OCI-LY1 (cell line): Measurements from ENCODE around the gene TRPM2.

Source experiments
- H2AFZ ChIP-seq: fragments of 200-600 bp; sonication (generic), shearing (Covaris generic); 2 replicates; pipeline ENCODE4 v1.6.0; 2014; ENCODE audit warnings: antibody characterized with exemption, mild to moderate bottlenecking, low read length
- H3F3A ChIP-seq: fragments of 200-600 bp; sonication (generic), shearing (Covaris generic); 2 replicates; pipeline ENCODE4 v1.6.0; 2014; ENCODE audit warnings: mild to moderate bottlenecking, antibody characterized with exemption, low read length, moderate library complexity; ENCODE audit not compliant: insufficient read depth
- H3K27ac ChIP-seq: fragments of 200-600 bp; sonication (generic); 2 replicates; pipeline ENCODE4 v1.5.1; 2014; ENCODE audit warnings: low read length, mixed run types, mild to moderate bottlenecking, low read depth; ENCODE audit not compliant: poor library complexity, severe bottlenecking
- H3K27me3 ChIP-seq: fragments of 200-600 bp; sonication (generic); 2 replicates; pipeline ENCODE4 v1.6.0; 2014; ENCODE audit warnings: antibody characterized with exemption, mild to moderate bottlenecking, low read length, moderate library complexity; ENCODE audit not compliant: insufficient read depth
- H3K36me3 ChIP-seq: fragments of 200-600 bp; sonication (generic); 2 replicates; pipeline ENCODE4 v1.6.1; 2014; ENCODE audit warnings: mild to moderate bottlenecking, antibody characterized with exemption, low read length, moderate library complexity, mixed read lengths; ENCODE audit not compliant: insufficient read depth
- H3K4me1 ChIP-seq: fragments of 200-600 bp; sonication (generic); 2 replicates; pipeline ENCODE4 v1.5.1; 2014; ENCODE audit warnings: mild to moderate bottlenecking, low read length, moderate library complexity; ENCODE audit not compliant: insufficient read depth, severe bottlenecking
- H3K4me2 ChIP-seq: fragments of 200-600 bp; sonication (generic), shearing (Covaris generic); 2 replicates; pipeline ENCODE4 v1.6.1; 2014; ENCODE audit warnings: low read length
- H3K4me3 ChIP-seq: fragments of 200-600 bp; sonication (generic); 2 replicates; pipeline ENCODE4 v1.5.1; 2014; ENCODE audit warnings: low read length, low read depth, mild to moderate bottlenecking, mixed read lengths; ENCODE audit not compliant: poor library complexity, severe bottlenecking
- H3K79me2 ChIP-seq: fragments of 200-600 bp; shearing (Covaris generic); 2 replicates; pipeline ENCODE4 v1.6.1; 2016; ENCODE audit warnings: mixed run types, low read length, mixed read lengths; ENCODE audit not compliant: insufficient read depth
- H3K9ac ChIP-seq: fragments of 200-600 bp; sonication (generic), shearing (Covaris generic); 2 replicates; pipeline ENCODE4 v1.6.1; 2014; ENCODE audit warnings: mild to moderate bottlenecking, low read length, mixed read lengths
- H3K9me2 ChIP-seq: fragments of 200-600 bp; sonication (generic), shearing (Covaris generic); 2 replicates; pipeline ENCODE4 v1.6.1; 2014; ENCODE audit warnings: low read depth, mild to moderate bottlenecking, low read length, mixed read lengths
- H3K9me3 ChIP-seq: fragments of 200-600 bp; shearing (Covaris generic); 2 replicates; pipeline ENCODE4 v1.6.1; 2014; ENCODE audit warnings: low read length, mixed read lengths
- H4K20me1 ChIP-seq: fragments of 200-600 bp; sonication (generic), shearing (Covaris generic); 2 replicates; pipeline ENCODE4 v1.6.0; 2016; ENCODE audit warnings: mild to moderate bottlenecking, low read length; ENCODE audit not compliant: insufficient read depth
- EZH2 ChIP-seq: fragments of 200-600 bp; sonication (generic), shearing (Covaris generic); IDR thresholded peaks from 2 replicates; pipeline ENCODE4 v1.8.0; 2017; ENCODE audit warnings: borderline replicate concordance, mixed run types, mild to moderate bottlenecking, antibody characterized with exemption, low read length, moderate library complexity, mixed read lengths
- TF ChIP-seq, protein P1 (sequence below): fragments of 200-600 bp; sonication (generic), shearing (Covaris generic); IDR thresholded peaks from 2 replicates; pipeline ENCODE4 v1.5.1; 2017; ENCODE audit warnings: mild to moderate bottlenecking, antibody characterized with exemption, low read length, moderate library complexity, mixed read lengths

The TRPM2 gene

DNA sequence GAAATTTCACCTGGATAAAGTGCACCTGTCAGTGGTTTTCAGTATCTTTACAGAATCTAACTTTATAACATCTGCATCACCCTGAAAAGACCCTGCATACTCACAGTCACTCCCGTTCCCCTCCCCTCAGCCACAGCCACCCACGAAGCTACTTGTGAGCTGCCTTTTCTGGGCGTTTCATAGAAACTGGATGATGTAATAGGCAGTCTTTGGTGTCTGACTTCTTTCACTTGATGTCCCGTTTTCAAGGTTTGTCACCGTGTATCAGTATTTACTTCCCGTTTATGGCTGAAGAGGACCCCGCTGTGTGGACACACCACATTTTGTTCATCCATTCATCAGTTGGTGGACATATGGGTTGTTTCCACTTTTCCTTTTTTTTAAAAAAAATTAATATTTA lies 54.1 kb downstream of the TRPM2 start:
- H3K27ac ChIP-seq, result no peak overlapping the region
- H3K9ac ChIP-seq, result no peak overlapping the region
- H4K20me1 ChIP-seq, result no peaks in the 10 kb centered on the region

DNA sequence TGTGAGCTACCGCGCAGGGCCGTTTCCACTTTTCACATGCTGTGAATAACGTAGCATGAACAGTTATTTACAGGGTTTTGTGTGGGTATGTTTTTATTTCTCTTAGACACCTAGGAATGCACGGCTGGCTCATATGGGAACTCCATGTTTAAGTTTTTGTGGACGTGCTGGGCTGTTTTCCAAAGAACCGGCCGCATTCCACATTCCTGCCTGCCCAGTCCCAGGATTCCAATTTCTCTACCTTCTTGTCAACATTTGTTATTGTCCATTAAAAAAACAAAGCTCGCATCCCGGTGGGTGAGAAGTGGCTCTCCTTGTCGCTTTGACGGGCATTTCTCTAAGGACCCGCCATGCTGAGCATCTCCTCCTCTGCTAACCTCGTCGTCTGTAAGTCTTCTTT lies 54.8 kb downstream of the TRPM2 start:
- H3K27ac ChIP-seq, result no peak overlapping the region
- no peak overlapping the region for H2AFZ ChIP-seq
- H3F3A ChIP-seq, result no peaks in the 10 kb centered on the region; the same call in 1 of the 2 replicates
- H3K4me3 ChIP-seq, result no peak overlapping the region
- TF ChIP-seq, protein P1, sequence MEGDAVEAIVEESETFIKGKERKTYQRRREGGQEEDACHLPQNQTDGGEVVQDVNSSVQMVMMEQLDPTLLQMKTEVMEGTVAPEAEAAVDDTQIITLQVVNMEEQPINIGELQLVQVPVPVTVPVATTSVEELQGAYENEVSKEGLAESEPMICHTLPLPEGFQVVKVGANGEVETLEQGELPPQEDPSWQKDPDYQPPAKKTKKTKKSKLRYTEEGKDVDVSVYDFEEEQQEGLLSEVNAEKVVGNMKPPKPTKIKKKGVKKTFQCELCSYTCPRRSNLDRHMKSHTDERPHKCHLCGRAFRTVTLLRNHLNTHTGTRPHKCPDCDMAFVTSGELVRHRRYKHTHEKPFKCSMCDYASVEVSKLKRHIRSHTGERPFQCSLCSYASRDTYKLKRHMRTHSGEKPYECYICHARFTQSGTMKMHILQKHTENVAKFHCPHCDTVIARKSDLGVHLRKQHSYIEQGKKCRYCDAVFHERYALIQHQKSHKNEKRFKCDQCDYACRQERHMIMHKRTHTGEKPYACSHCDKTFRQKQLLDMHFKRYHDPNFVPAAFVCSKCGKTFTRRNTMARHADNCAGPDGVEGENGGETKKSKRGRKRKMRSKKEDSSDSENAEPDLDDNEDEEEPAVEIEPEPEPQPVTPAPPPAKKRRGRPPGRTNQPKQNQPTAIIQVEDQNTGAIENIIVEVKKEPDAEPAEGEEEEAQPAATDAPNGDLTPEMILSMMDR, result no peak
- TF ChIP-seq EZH2, result no peak
- no peaks in the 10 kb centered on the region for H3K79me2 ChIP-seq
- no peaks in the 10 kb centered on the region for H3K9me3 ChIP-seq
- H3K4me2 ChIP-seq, result no peak overlapping the region
- H4K20me1 ChIP-seq, result no peaks in the 10 kb centered on the region
- H3K9ac ChIP-seq, result no peak overlapping the region
- no peaks in the 10 kb centered on the region for H3K4me1 ChIP-seq
- no peaks in the 10 kb centered on the region for H3K9me2 ChIP-seq
- no peaks in the 10 kb centered on the region for H3K27me3 ChIP-seq
- no peaks in the 10 kb centered on the region for H3K36me3 ChIP-seq

More for the DNA sequence above, 54.1 kb downstream of the TRPM2 start:
- Histone ChIP-seq H3K9me3 (no peaks in the 10 kb centered on the region), H3F3A (no peaks in the 10 kb centered on the region; the same call in 1 of the 2 replicates), H3K27me3 (no peaks in the 10 kb centered on the region), H3K9me2 (no peaks in the 10 kb centered on the region), H3K4me2 (no peak overlapping the region), H3K79me2 (no peaks in the 10 kb centered on the region), H3K4me1 (no peaks in the 10 kb centered on the region), H2AFZ (no peak overlapping the region), H3K4me3 (no peak overlapping the region), H3K36me3 (no peaks in the 10 kb centered on the region)
- TF ChIP-seq, protein P1, result no peak
- no peak for TF ChIP-seq EZH2

DNA sequence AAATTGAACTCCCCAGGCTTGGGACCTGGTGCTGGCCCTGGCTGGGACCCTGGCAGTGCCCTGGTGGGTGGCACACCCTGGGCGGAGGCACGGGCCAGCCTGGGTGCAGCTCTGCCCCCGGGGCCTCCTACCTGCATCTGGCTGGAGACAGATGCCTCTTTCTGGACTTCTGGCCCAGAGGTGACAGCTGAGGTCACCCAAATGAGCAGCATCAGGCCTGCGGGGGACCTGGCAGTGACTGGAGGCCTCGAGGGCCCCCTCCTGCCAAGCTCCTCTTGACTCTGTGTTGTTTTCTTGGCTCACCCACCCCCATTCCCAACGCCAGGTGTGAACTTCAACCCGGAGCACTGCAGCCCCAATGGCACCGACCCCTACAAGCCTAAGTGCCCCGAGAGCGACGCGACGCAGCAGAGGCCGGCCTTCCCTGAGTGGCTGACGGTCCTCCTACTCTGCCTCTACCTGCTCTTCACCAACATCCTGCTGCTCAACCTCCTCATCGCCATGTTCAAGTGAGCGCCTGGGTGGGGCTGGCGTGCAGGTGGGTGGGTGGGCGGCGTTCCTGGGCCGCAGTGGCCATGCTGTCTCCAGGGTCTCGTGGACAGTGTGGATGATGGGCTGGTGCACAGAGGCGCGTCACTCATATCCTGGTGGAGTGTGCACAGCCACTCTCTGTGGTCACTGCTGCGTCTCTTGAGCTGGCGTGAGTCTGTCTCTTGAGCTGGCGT lies 60.3 kb downstream of the TRPM2 start:
- no peak for TF ChIP-seq EZH2
- TF ChIP-seq, protein P1, result no peak
- no peaks in the 10 kb centered on the region for H3K79me2 ChIP-seq
- H4K20me1 ChIP-seq, result no peaks in the 10 kb centered on the region
- no peaks in the 10 kb centered on the region for H3K27me3 ChIP-seq
- H3K9me3 ChIP-seq, result no peaks in the 10 kb centered on the region
- H3K4me2 ChIP-seq, result no peak overlapping the region
- H3K36me3 ChIP-seq, result no peaks in the 10 kb centered on the region
- no peaks in the 10 kb centered on the region for H3K4me1 ChIP-seq
- no peaks in the 10 kb centered on the region for H3F3A ChIP-seq
- H2AFZ ChIP-seq, result no peak overlapping the region
- H3K9me2 ChIP-seq, result no peaks in the 10 kb centered on the region
- no peak overlapping the region for H3K9ac ChIP-seq
- no peak overlapping the region for H3K27ac ChIP-seq
- H3K4me3 ChIP-seq, result no peak overlapping the region
